ENCODE data around the gene GOLGA3. TPM values are rescaled to one million over a fixed set of nuclear protein-coding genes. Genes with fewer than 3 reads are reported as not detected.

GOLGA3 gene
- total and polyA plus RNA-seq, 2 donors (not counting 1 experiment from before 2014, with no cell fraction given): 32.7 to 66.0 TPM

GRCh38 chr12:132723764-132724140, 104.9 kb downstream of the GOLGA3 start:
- Histone ChIP-seq H3K4me2 (replicated peaks; ENCODE audit: low read depth, low read length, poor library complexity, severe bottlenecking) (no peak overlapping the region), H4K20me1 (ENCODE audit: control insufficient read depth, insufficient read depth, low read length, poor library complexity, severe bottlenecking) (peaks cover 22% of the 10 kb centered on the region), H3K27ac (ENCODE audit: low read length in 2 of 2) (no peak overlapping the region), H3K4me3 (ENCODE audit: control extremely low read depth in 1 of 5, extremely low read depth in 1 of 5, insufficient read depth in 1 of 5, low read depth in 2 of 5, low read length in 4 of 5) (no peak overlapping the region), H3K36me3 (replicated peaks in 1 of 2; ENCODE audit: control extremely low read depth in 1 of 2, control insufficient read depth in 1 of 2, extremely low read depth in 1 of 2, insufficient read depth in 2 of 2, low read length in 1 of 2) (peaks cover 1 to 74% of the 10 kb centered on the region in 2 experiments), H3K27me3 (replicated peaks in 1 of 4; ENCODE audit: control extremely low read depth in 1 of 4, control insufficient read depth in 3 of 4, insufficient read depth in 4 of 4, low read length in 3 of 4) (no peaks in the 10 kb centered on the region), H3K9me3 (ENCODE audit: control extremely low read depth in 1 of 3, control insufficient read depth in 2 of 3, insufficient read depth in 1 of 3, low read length in 2 of 3) (no peaks in the 10 kb centered on the region), H3K79me2 (ENCODE audit: control insufficient read depth, insufficient read depth, low read length) (peaks cover 14% of the 10 kb centered on the region), H2AFZ (ENCODE audit: insufficient read depth, low read depth, low read length, poor library complexity, severe bottlenecking) (no peak overlapping the region), H3K9ac (ENCODE audit: low read length) (no peak overlapping the region), H3K4me1 (ENCODE audit: control insufficient read depth in 2 of 2, insufficient read depth in 2 of 2, low read length in 2 of 2) (no peaks in the 10 kb centered on the region)
- WGBS (ENCODE audit: insufficient coverage): 100% methylated on average over 1 of the region's 2 CpGs
- H3K27ac Mint-ChIP-seq: no peak overlapping the region
- H3K27me3 Mint-ChIP-seq: no peaks in the 10 kb centered on the region
- ChIA-PET POLR2A (no interaction called here), CTCF (no interaction called here)
- no peak overlapping the region for H3K4me3 Mint-ChIP-seq
- TF ChIP-seq EZH2 (IDR thresholded peaks at IDR 0.05; ENCODE audit: borderline replicate concordance, insufficient read depth, low read depth, low read length, poor library complexity, severe bottlenecking): no peak
- TF ChIP-seq CTCF (IDR thresholded peaks at IDR 0.05): no peak
- DNase-seq (no peak), ATAC-seq (ENCODE audit: low read depth) (no peak)
- no peaks in the 10 kb centered on the region for H3K9me3 Mint-ChIP-seq (ENCODE audit: insufficient read depth)
- no peaks in the 10 kb centered on the region for H3K4me1 Mint-ChIP-seq
- intact Hi-C loops (cut with micrococcal nuclease): no loop called here

GRCh38 chr12:132723015-132723763, 105.5 kb downstream of the GOLGA3 start:
- intact Hi-C loops (cut with micrococcal nuclease): no loop called here
- DNase-seq (no peak), ATAC-seq (ENCODE audit: low read depth) (no peak)
- Histone ChIP-seq H3K9ac (ENCODE audit: low read length) (no peak overlapping the region), H2AFZ (ENCODE audit: insufficient read depth, low read depth, low read length, poor library complexity, severe bottlenecking) (no peak overlapping the region), H3K27ac (ENCODE audit: low read length in 2 of 2) (no peak overlapping the region), H3K9me3 (ENCODE audit: control extremely low read depth in 1 of 3, control insufficient read depth in 2 of 3, insufficient read depth in 1 of 3, low read length in 2 of 3) (no peaks in the 10 kb centered on the region), H4K20me1 (ENCODE audit: control insufficient read depth, insufficient read depth, low read length, poor library complexity, severe bottlenecking) (peaks cover 22% of the 10 kb centered on the region), H3K27me3 (replicated peaks in 1 of 4; ENCODE audit: control extremely low read depth in 1 of 4, control insufficient read depth in 3 of 4, insufficient read depth in 4 of 4, low read length in 3 of 4) (no peaks in the 10 kb centered on the region), H3K36me3 (replicated peaks in 1 of 2; ENCODE audit: control extremely low read depth in 1 of 2, control insufficient read depth in 1 of 2, extremely low read depth in 1 of 2, insufficient read depth in 2 of 2, low read length in 1 of 2) (peaks cover 1 to 72% of the 10 kb centered on the region in 2 experiments), H3K79me2 (ENCODE audit: control insufficient read depth, insufficient read depth, low read length) (peaks cover 14% of the 10 kb centered on the region), H3K4me3 (ENCODE audit: control extremely low read depth in 1 of 5, extremely low read depth in 1 of 5, insufficient read depth in 1 of 5, low read depth in 2 of 5, low read length in 4 of 5) (no peak overlapping the region), H3K4me1 (ENCODE audit: control insufficient read depth in 2 of 2, insufficient read depth in 2 of 2, low read length in 2 of 2) (no peaks in the 10 kb centered on the region), H3K4me2 (replicated peaks; ENCODE audit: low read depth, low read length, poor library complexity, severe bottlenecking) (no peak overlapping the region)
- POLR2A ChIA-PET: no interaction called here
- WGBS (ENCODE audit: insufficient coverage): 96% methylated on average over 29 of the region's 30 CpGs
- Mint-ChIP-seq H3K4me3 (no peak overlapping the region), H3K27me3 (no peaks in the 10 kb centered on the region), H3K27ac (no peak overlapping the region), H3K9me3 (ENCODE audit: insufficient read depth) (no peaks in the 10 kb centered on the region), H3K4me1 (no peaks in the 10 kb centered on the region)
- TF ChIP-seq CTCF (IDR thresholded peaks at IDR 0.05) (no peak), EZH2 (IDR thresholded peaks at IDR 0.05; ENCODE audit: borderline replicate concordance, insufficient read depth, low read depth, low read length, poor library complexity, severe bottlenecking) (no peak)
- CTCF ChIA-PET: no interaction called here

All from B cell (primary cell).